Esophagus muscularis mucosa (tissue), 4 donors: Measurements from ENCODE around the gene RFX3.

Experiments
- CTCF ChIP-seq, 3 experiments: fragments of 200-600 bp in 2 of 3; fragments of 450-650 bp in 1 of 3; sonication (generic) in 2 of 3; IDR thresholded peaks; one replicate each; pipeline ENCODE4 v1.5.1; 2017 to 2019; ENCODE audit warnings: antibody characterized with exemption in 3 of 3, mild to moderate bottlenecking in 2 of 3, moderate library complexity in 1 of 3
- EP300 ChIP-seq: sonication (generic); formaldehyde crosslinking; IDR thresholded peaks from one replicate; pipeline ENCODE4 v1.6.1; 2017; ENCODE audit warnings: antibody characterized with exemption
- POLR2A ChIP-seq: fragments of 450-650 bp; IDR thresholded peaks from one replicate; pipeline ENCODE4 v1.6.1; 2017; ENCODE audit warnings: antibody characterized with exemption, moderate library complexity, mild to moderate bottlenecking, low read depth
- POLR2AphosphoS5 ChIP-seq, 2 donors: sonication (generic); formaldehyde crosslinking; IDR thresholded peaks; one replicate each; pipeline ENCODE4 v1.6.1; 2017; ENCODE audit warnings: antibody characterized with exemption in 2 of 2

DNA sequence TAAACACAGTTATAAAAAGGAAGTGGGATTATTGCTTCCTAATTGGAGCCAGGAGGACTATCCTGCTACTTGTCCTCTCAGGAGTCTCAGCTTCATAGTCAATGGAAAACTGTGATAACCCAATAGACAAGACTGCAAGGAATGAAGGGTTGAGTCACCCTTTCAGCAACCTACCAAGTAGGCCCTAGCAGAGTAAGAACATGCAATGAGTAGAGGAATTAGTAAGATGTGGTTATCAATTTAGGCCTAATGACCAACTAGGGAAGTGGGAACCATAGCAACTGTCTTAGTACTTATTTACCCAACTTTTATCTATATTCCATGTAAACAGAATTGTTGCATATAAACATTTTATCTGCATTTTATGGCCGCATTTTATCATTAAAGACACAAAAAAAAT lies 310.1 kb downstream of the RFX3 start:
- TF ChIP-seq CTCF (IDR thresholded peaks at IDR 0.05) (no peak), POLR2A (no peak), EP300 (no peak), POLR2AphosphoS5 (IDR thresholded peaks at IDR 0.05) (no peak)
